Liver (tissue), 9 donors: ENCODE results near the gene ARIH1. TPM values are rescaled to one million over a fixed set of nuclear protein-coding genes. Genes with fewer than 3 reads are reported as not detected.

Experiments
- DNase-seq: peaks from one replicate; pipeline ENCODE4 v3.0.0-alpha.2; 2017; ENCODE audit warnings: low spot score
- H3K27ac ChIP-seq, 2 donors: one replicate each; pipeline ENCODE4 v1.7.0; 2013; ENCODE audit warnings: inconsistent platforms in 2 of 2, low read length in 2 of 2, control low read depth in 1 of 2, low read depth in 1 of 2, mild to moderate bottlenecking in 1 of 2
- H3K27me3 ChIP-seq, 4 donors: one replicate each; pipeline versions ENCODE4 v1.6.1 to v1.7.0; 2013; ENCODE audit warnings: low read length in 3 of 4, inconsistent platforms in 1 of 4, mild to moderate bottlenecking in 1 of 4, moderate library complexity in 1 of 4; ENCODE audit not compliant: control insufficient read depth in 4 of 4, insufficient read depth in 4 of 4
- H3K36me3 ChIP-seq, 4 donors: one replicate each; pipeline versions ENCODE4 v1.6.1 to v1.7.0; 2013; ENCODE audit warnings: low read length in 3 of 4, mild to moderate bottlenecking in 3 of 4, low read depth in 1 of 4, moderate library complexity in 1 of 4; ENCODE audit not compliant: control insufficient read depth in 4 of 4, insufficient read depth in 3 of 4
- H3K4me1 ChIP-seq, 4 donors: one replicate each; pipeline versions ENCODE4 v1.6.1 to v1.7.0; 2013; ENCODE audit warnings: low read length in 3 of 4, mild to moderate bottlenecking in 3 of 4, moderate library complexity in 1 of 4; ENCODE audit not compliant: control insufficient read depth in 4 of 4, insufficient read depth in 4 of 4
- H3K4me3 ChIP-seq, 3 donors: one replicate each; pipeline versions ENCODE4 v1.6.1 to v1.7.0; 2013; ENCODE audit warnings: low read length in 3 of 3, control low read depth in 1 of 3, low read depth in 1 of 3, mild to moderate bottlenecking in 1 of 3
- H3K9ac ChIP-seq, 2 donors: one replicate each; pipeline ENCODE4 v1.7.0; 2013; ENCODE audit warnings: low read length in 2 of 2, mild to moderate bottlenecking in 2 of 2, moderate library complexity in 2 of 2, control low read depth in 1 of 2, low read depth in 1 of 2
- H3K9me3 ChIP-seq, 4 donors: one replicate each; pipeline versions ENCODE4 v1.6.1 to v1.7.0; 2013; ENCODE audit warnings: low read length in 3 of 4; ENCODE audit not compliant: control insufficient read depth in 4 of 4
- EGR1 ChIP-seq, 2 donors: IDR thresholded peaks; 2 replicates each; pipeline ENCODE4 v1.6.1; 2016 to 2018; ENCODE audit warnings: antibody characterized with exemption in 2 of 2, low read depth in 2 of 2
- FOXA1 ChIP-seq: IDR thresholded peaks from 2 replicates; pipeline ENCODE4 v1.6.1; 2016; ENCODE audit warnings: antibody characterized with exemption
- FOXA2 ChIP-seq: IDR thresholded peaks from 2 replicates; pipeline ENCODE4 v1.6.1; 2016; ENCODE audit warnings: antibody characterized with exemption
- GABPA ChIP-seq, 2 donors: IDR thresholded peaks in 1 of 2; conservative IDR thresholded peaks in 1 of 2; 2 replicates each; pipeline ENCODE4 v1.6.1; 2016; ENCODE audit warnings: antibody characterized with exemption in 2 of 2, mild to moderate bottlenecking in 1 of 2, moderate library complexity in 1 of 2
- HNF4A ChIP-seq, 2 donors: conservative IDR thresholded peaks; 2 replicates each; pipeline ENCODE4 v1.6.1; 2016; ENCODE audit warnings: antibody characterized with exemption in 2 of 2, mild to moderate bottlenecking in 2 of 2
- HNF4G ChIP-seq: IDR thresholded peaks from 2 replicates; pipeline ENCODE4 v1.6.1; 2016; ENCODE audit warnings: antibody characterized with exemption
- NR2F2 ChIP-seq: IDR thresholded peaks from 2 replicates; pipeline ENCODE4 v1.6.1; 2016; ENCODE audit warnings: antibody characterized with exemption
- RAD21 ChIP-seq, 2 donors: IDR thresholded peaks; 2 replicates each; pipeline ENCODE4 v1.6.1; 2016; ENCODE audit warnings: antibody characterized with exemption in 2 of 2, mild to moderate bottlenecking in 2 of 2
- RXRA ChIP-seq, 2 donors: IDR thresholded peaks; 2 replicates each; pipeline ENCODE4 v1.6.1; 2017 to 2018; ENCODE audit warnings: antibody characterized with exemption in 2 of 2, mild to moderate bottlenecking in 1 of 2
- SP1 ChIP-seq: IDR thresholded peaks from 2 replicates; pipeline ENCODE4 v1.6.1; 2018; ENCODE audit warnings: antibody characterized with exemption, mild to moderate bottlenecking
- TAF1 ChIP-seq: conservative IDR thresholded peaks from 2 replicates; pipeline ENCODE4 v1.6.1; 2016; ENCODE audit warnings: antibody characterized with exemption, mild to moderate bottlenecking
- YY1 ChIP-seq: IDR thresholded peaks from 2 replicates; pipeline ENCODE4 v1.6.1; 2016; ENCODE audit warnings: antibody characterized with exemption, mild to moderate bottlenecking
- WGBS: extraction: QIAGEN DNeasy Blood & Tissue Kit; methylation state at CpG from one replicate; pipeline ENCODE4 v1.1.7; 2013; 5-methylcytosine and 5-hydroxymethylcytosine counted together
- polyA plus RNA-seq, 2 donors: library from polyadenylated mRNA; stranded (reverse) in 1 of 2; unstranded in 1 of 2; fragments of 200-250 nt in 1 of 2; fragments of >200 nt in 1 of 2; fragmentation: Nextera tagmentation in 1 of 2; extraction: Ambion mirVana in 1 of 2; gene quantifications; one replicate each; pipeline versions ENCODE4 v1.2.1 to v1.2.3, GENCODE V29; 2013 to 2015
- total RNA-seq, 2 donors: library from RNA; depleted of rRNA; stranded (reverse); fragments of >200 nt; gene quantifications; one replicate each; pipeline ENCODE4 v1.2.3, GENCODE V29; 2014
- TF ChIP-seq, protein P1 (sequence below): IDR thresholded peaks from 2 replicates; pipeline ENCODE4 v1.6.1; 2016; ENCODE audit warnings: antibody characterized with exemption
- TF ChIP-seq, protein P2 (sequence below): IDR thresholded peaks from 2 replicates; pipeline ENCODE4 v1.6.1; 2016; ENCODE audit warnings: antibody characterized with exemption, mild to moderate bottlenecking
- TF ChIP-seq, protein P3 (sequence below): IDR thresholded peaks from 2 replicates; pipeline ENCODE4 v1.6.1; 2016; ENCODE audit warnings: antibody characterized with exemption
- TF ChIP-seq, protein P4 (sequence below): fragments of 150-350 bp; IDR thresholded peaks from 2 replicates; pipeline ENCODE4 v1.5.1; 2017; ENCODE audit warnings: improper control_type of control experiment, low read depth, low read length; ENCODE audit not compliant: missing input control
- donor health status: healthy.
- donor health status: healthy.
- donor health status: healthy.
- donor health status: healthy.
- donor health status: healthy.

Gene ARIH1
- total and polyA plus RNA-seq, 4 donors: 10.8 to 23.8 (median 18.8) TPM

DNA sequence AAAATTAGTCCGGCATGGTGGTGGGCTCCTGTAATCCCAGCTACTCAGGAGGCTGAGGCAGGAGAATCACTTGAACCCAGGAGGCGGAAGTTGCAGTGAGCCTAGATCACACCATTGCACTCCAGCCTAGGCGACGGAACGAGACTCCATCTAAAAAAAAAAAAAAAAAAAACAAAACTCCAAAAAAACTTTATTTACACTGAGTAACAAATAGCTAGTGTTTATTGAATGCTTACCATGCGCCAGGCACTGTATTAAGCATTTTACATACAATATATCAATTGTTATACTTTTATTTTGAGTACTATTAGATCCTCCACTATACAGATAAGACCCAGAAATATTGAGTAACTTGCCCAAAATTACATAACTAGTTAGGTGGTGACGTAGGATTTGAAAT lies 17.4 kb upstream of the ARIH1 start (continued):
- TF ChIP-seq, protein P1, sequence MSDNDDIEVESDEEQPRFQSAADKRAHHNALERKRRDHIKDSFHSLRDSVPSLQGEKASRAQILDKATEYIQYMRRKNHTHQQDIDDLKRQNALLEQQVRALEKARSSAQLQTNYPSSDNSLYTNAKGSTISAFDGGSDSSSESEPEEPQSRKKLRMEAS: no peak
- TF ChIP-seq, protein P2, sequence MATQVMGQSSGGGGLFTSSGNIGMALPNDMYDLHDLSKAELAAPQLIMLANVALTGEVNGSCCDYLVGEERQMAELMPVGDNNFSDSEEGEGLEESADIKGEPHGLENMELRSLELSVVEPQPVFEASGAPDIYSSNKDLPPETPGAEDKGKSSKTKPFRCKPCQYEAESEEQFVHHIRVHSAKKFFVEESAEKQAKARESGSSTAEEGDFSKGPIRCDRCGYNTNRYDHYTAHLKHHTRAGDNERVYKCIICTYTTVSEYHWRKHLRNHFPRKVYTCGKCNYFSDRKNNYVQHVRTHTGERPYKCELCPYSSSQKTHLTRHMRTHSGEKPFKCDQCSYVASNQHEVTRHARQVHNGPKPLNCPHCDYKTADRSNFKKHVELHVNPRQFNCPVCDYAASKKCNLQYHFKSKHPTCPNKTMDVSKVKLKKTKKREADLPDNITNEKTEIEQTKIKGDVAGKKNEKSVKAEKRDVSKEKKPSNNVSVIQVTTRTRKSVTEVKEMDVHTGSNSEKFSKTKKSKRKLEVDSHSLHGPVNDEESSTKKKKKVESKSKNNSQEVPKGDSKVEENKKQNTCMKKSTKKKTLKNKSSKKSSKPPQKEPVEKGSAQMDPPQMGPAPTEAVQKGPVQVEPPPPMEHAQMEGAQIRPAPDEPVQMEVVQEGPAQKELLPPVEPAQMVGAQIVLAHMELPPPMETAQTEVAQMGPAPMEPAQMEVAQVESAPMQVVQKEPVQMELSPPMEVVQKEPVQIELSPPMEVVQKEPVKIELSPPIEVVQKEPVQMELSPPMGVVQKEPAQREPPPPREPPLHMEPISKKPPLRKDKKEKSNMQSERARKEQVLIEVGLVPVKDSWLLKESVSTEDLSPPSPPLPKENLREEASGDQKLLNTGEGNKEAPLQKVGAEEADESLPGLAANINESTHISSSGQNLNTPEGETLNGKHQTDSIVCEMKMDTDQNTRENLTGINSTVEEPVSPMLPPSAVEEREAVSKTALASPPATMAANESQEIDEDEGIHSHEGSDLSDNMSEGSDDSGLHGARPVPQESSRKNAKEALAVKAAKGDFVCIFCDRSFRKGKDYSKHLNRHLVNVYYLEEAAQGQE: no peak
- TF ChIP-seq GABPA (IDR thresholded peaks at IDR 0.05 in 1 of 2, conservative IDR thresholded peaks at IDR 0.05 in 1 of 2): no peak
- no peak for TF ChIP-seq YY1

DNA sequence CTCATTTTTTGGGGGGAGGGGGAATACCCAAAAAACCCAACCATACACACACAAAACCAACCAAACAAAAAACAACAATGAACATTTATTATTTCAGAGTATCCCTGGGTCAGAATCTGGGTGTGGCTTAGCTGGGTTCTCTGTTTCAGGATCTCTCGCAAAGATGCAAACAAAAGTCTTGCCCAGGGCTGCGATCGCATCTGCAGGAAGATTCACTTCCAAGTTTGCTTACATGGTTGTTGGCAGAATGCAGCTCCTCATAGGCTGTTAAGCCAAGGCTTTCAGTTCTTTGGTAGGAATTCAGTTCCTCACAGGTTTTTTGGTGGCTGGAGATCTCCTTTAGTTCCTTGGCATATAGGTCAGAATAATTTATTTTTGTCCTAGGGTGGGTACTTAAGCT lies 13.7 kb upstream of the ARIH1 start:
- H3K27ac ChIP-seq: no peak overlapping the region
- TF ChIP-seq SP1 (no peak), RAD21 (IDR thresholded peaks at IDR 0.05) (no peak), FOXA1 (no peak), TAF1 (no peak), HNF4G (no peak), YY1 (no peak), NR2F2 (no peak), RXRA (IDR thresholded peaks at IDR 0.05) (no peak), FOXA2 (no peak), GABPA (IDR thresholded peaks at IDR 0.05 in 1 of 2, conservative IDR thresholded peaks at IDR 0.05 in 1 of 2) (no peak), HNF4A (conservative IDR thresholded peaks at IDR 0.05) (no peak), EGR1 (IDR thresholded peaks at IDR 0.05; ENCODE audit: low read depth in 2 of 2) (no peak)
- TF ChIP-seq, protein P2: no peak
- TF ChIP-seq, protein P3, sequence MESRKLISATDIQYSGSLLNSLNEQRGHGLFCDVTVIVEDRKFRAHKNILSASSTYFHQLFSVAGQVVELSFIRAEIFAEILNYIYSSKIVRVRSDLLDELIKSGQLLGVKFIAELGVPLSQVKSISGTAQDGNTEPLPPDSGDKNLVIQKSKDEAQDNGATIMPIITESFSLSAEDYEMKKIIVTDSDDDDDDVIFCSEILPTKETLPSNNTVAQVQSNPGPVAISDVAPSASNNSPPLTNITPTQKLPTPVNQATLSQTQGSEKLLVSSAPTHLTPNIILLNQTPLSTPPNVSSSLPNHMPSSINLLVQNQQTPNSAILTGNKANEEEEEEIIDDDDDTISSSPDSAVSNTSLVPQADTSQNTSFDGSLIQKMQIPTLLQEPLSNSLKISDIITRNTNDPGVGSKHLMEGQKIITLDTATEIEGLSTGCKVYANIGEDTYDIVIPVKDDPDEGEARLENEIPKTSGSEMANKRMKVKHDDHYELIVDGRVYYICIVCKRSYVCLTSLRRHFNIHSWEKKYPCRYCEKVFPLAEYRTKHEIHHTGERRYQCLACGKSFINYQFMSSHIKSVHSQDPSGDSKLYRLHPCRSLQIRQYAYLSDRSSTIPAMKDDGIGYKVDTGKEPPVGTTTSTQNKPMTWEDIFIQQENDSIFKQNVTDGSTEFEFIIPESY: no peak
- TF ChIP-seq, protein P4, sequence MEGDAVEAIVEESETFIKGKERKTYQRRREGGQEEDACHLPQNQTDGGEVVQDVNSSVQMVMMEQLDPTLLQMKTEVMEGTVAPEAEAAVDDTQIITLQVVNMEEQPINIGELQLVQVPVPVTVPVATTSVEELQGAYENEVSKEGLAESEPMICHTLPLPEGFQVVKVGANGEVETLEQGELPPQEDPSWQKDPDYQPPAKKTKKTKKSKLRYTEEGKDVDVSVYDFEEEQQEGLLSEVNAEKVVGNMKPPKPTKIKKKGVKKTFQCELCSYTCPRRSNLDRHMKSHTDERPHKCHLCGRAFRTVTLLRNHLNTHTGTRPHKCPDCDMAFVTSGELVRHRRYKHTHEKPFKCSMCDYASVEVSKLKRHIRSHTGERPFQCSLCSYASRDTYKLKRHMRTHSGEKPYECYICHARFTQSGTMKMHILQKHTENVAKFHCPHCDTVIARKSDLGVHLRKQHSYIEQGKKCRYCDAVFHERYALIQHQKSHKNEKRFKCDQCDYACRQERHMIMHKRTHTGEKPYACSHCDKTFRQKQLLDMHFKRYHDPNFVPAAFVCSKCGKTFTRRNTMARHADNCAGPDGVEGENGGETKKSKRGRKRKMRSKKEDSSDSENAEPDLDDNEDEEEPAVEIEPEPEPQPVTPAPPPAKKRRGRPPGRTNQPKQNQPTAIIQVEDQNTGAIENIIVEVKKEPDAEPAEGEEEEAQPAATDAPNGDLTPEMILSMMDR: no peak
- TF ChIP-seq, protein P1: no peak
- 97% methylated on average over 3 of the region's 3 CpGs for WGBS
- H3K9me3 ChIP-seq: no peaks in the 10 kb centered on the region
- no peaks in the 10 kb centered on the region for H3K36me3 ChIP-seq
- H3K27me3 ChIP-seq: no peaks in the 10 kb centered on the region
- no peak for DNase-seq
- peaks cover 0 to 5% (median 1%) of the 10 kb centered on the region in 4 donors for H3K4me1 ChIP-seq
- no peak overlapping the region for H3K9ac ChIP-seq
- H3K4me3 ChIP-seq: no peak overlapping the region
